OCI-LY7 (cell line): ENCODE measurements around the gene MAGEA12.

Experiments
- EZH2phosphoT487 ChIP-seq: fragments of 200-600 bp; sonication (generic); IDR thresholded peaks from 2 replicates; pipeline ENCODE4 v1.6.1; 2018; ENCODE audit warnings: low read depth, borderline replicate concordance, mild to moderate bottlenecking, mixed run types, antibody characterized with exemption, low read length, moderate library complexity, mixed read lengths
- TF ChIP-seq, protein P1 (sequence below): fragments of 200-600 bp; sonication (generic); conservative IDR thresholded peaks from 2 replicates; pipeline ENCODE4 v1.5.1; 2014; ENCODE audit warnings: mild to moderate bottlenecking, antibody characterized with exemption, low read length, moderate library complexity, mixed read lengths

DNA sequence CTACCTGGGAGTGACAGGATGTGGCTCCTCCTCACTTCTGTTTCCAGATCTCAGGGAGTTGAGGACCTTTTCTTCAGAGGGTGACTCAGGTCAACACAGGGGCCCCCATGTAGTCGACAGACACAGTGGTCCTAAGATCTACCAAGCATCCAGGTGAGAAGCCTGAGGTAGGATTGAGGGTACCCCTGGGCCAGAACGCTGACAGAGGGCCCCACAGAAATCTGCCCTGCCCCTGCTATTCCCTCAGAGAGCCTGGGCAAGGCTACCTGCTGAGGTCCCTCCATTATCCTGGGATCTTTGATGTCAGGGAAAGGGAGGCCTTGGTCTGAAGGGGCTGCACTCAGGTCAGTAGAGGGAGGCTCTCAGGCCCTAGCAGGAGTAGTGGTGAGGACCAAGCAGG lies 1.5 kb downstream of the MAGEA12 start:
- no peak for TF ChIP-seq EZH2phosphoT487
- TF ChIP-seq, protein P1, sequence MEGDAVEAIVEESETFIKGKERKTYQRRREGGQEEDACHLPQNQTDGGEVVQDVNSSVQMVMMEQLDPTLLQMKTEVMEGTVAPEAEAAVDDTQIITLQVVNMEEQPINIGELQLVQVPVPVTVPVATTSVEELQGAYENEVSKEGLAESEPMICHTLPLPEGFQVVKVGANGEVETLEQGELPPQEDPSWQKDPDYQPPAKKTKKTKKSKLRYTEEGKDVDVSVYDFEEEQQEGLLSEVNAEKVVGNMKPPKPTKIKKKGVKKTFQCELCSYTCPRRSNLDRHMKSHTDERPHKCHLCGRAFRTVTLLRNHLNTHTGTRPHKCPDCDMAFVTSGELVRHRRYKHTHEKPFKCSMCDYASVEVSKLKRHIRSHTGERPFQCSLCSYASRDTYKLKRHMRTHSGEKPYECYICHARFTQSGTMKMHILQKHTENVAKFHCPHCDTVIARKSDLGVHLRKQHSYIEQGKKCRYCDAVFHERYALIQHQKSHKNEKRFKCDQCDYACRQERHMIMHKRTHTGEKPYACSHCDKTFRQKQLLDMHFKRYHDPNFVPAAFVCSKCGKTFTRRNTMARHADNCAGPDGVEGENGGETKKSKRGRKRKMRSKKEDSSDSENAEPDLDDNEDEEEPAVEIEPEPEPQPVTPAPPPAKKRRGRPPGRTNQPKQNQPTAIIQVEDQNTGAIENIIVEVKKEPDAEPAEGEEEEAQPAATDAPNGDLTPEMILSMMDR, result no peak
